ENCODE measurements around the gene CACNG7.
A peak's percentile ranks its signal among the peaks of the same experiment; 100 is the strongest.

The CACNG7 gene

GRCh38 chr19:53977991-53978731, 69.1 kb downstream of the CACNG7 start:
- peaks cover 0 to 26% of the 10 kb centered on the region in 2 donors for H3K4me1 ChIP-seq (ENCODE audit: control insufficient read depth in 1 of 2, insufficient read depth in 2 of 2, low read length in 2 of 2)
- H3K36me3 ChIP-seq (ENCODE audit: control insufficient read depth in 1 of 2, insufficient read depth in 2 of 2, low read length in 2 of 2): no peaks in the 10 kb centered on the region
- H3K9me3 ChIP-seq (ENCODE audit: control insufficient read depth in 1 of 2, low read length in 2 of 2): no peaks in the 10 kb centered on the region
- H3K27me3 ChIP-seq (ENCODE audit: low read depth, low read length): peaks cover 30% of the 10 kb centered on the region
- no peak overlapping the region for H3K27ac ChIP-seq (ENCODE audit: low read length)
- peak overlapping the region in 1 of 2 donors; percentile 36 for H3K4me3 ChIP-seq (ENCODE audit: low read depth in 1 of 2, low read length in 2 of 2)

GRCh38 chr19:53978975-53979801, 70.1 kb downstream of the CACNG7 start:
- no peaks in the 10 kb centered on the region for H3K36me3 ChIP-seq (ENCODE audit: control insufficient read depth in 1 of 2, insufficient read depth in 2 of 2, low read length in 2 of 2)
- no peaks in the 10 kb centered on the region for H3K9me3 ChIP-seq (ENCODE audit: control insufficient read depth in 1 of 2, low read length in 2 of 2)
- H3K27me3 ChIP-seq (ENCODE audit: low read depth, low read length): peaks cover 30% of the 10 kb centered on the region
- peaks cover 0 to 26% of the 10 kb centered on the region in 2 donors for H3K4me1 ChIP-seq (ENCODE audit: control insufficient read depth in 1 of 2, insufficient read depth in 2 of 2, low read length in 2 of 2)
- peak overlapping the region in 1 of 2 donors; percentile 50 for H3K4me3 ChIP-seq (ENCODE audit: low read depth in 1 of 2, low read length in 2 of 2)
- H3K27ac ChIP-seq (ENCODE audit: low read length): no peak overlapping the region

- Histone ChIP-seq H3K27me3 (ENCODE audit: low read depth, low read length) (peaks cover 30% of the 10 kb centered on the region), H3K4me1 (ENCODE audit: control insufficient read depth in 1 of 2, insufficient read depth in 2 of 2, low read length in 2 of 2) (peaks cover 0 to 26% of the 10 kb centered on the region in 2 donors), H3K27ac (ENCODE audit: low read length) (no peak overlapping the region), H3K9me3 (ENCODE audit: control insufficient read depth in 1 of 2, low read length in 2 of 2) (no peaks in the 10 kb centered on the region), H3K4me3 (ENCODE audit: low read depth in 1 of 2, low read length in 2 of 2) (peak overlapping the region in 1 of 2 donors; percentile 50), H3K36me3 (ENCODE audit: control insufficient read depth in 1 of 2, insufficient read depth in 2 of 2, low read length in 2 of 2) (no peaks in the 10 kb centered on the region)
These were observed 71.7 kb downstream of the CACNG7 start for GRCh38 chr19:53980539-53981375.

GRCh38 chr19:53981376-53981951, 72.4 kb downstream of the CACNG7 start:
- Histone ChIP-seq H3K27me3 (ENCODE audit: low read depth, low read length) (peaks cover 30% of the 10 kb centered on the region), H3K9me3 (ENCODE audit: control insufficient read depth in 1 of 2, low read length in 2 of 2) (no peaks in the 10 kb centered on the region), H3K4me1 (ENCODE audit: control insufficient read depth in 1 of 2, insufficient read depth in 2 of 2, low read length in 2 of 2) (peaks cover 0 to 26% of the 10 kb centered on the region in 2 donors), H3K4me3 (ENCODE audit: low read depth in 1 of 2, low read length in 2 of 2) (no peak overlapping the region), H3K27ac (ENCODE audit: low read length) (no peak overlapping the region), H3K36me3 (ENCODE audit: control insufficient read depth in 1 of 2, insufficient read depth in 2 of 2, low read length in 2 of 2) (no peaks in the 10 kb centered on the region)

GRCh38 chr19:53982001-53982451, 72.9 kb downstream of the CACNG7 start:
- H3K27me3 ChIP-seq (ENCODE audit: low read depth, low read length): peaks cover 30% of the 10 kb centered on the region
- peaks cover 0 to 26% of the 10 kb centered on the region in 2 donors for H3K4me1 ChIP-seq (ENCODE audit: control insufficient read depth in 1 of 2, insufficient read depth in 2 of 2, low read length in 2 of 2)
- H3K4me3 ChIP-seq (ENCODE audit: low read depth in 1 of 2, low read length in 2 of 2): peak overlapping the region in 1 of 2 donors; percentile 45
- H3K9me3 ChIP-seq (ENCODE audit: control insufficient read depth in 1 of 2, low read length in 2 of 2): no peaks in the 10 kb centered on the region
- no peak overlapping the region for H3K27ac ChIP-seq (ENCODE audit: low read length)
- no peaks in the 10 kb centered on the region for H3K36me3 ChIP-seq (ENCODE audit: control insufficient read depth in 1 of 2, insufficient read depth in 2 of 2, low read length in 2 of 2)

GRCh38 chr19:53982611-53983010, 73.5 kb downstream of the CACNG7 start:
- H3K4me1 ChIP-seq (ENCODE audit: control insufficient read depth in 1 of 2, insufficient read depth in 2 of 2, low read length in 2 of 2): peaks cover 0 to 25% of the 10 kb centered on the region in 2 donors
- H3K36me3 ChIP-seq (ENCODE audit: control insufficient read depth in 1 of 2, insufficient read depth in 2 of 2, low read length in 2 of 2): no peaks in the 10 kb centered on the region
- H3K27me3 ChIP-seq (ENCODE audit: low read depth, low read length): peaks cover 30% of the 10 kb centered on the region
- H3K4me3 ChIP-seq (ENCODE audit: low read depth in 1 of 2, low read length in 2 of 2): no peak overlapping the region
- H3K9me3 ChIP-seq (ENCODE audit: control insufficient read depth in 1 of 2, low read length in 2 of 2): no peaks in the 10 kb centered on the region
- H3K27ac ChIP-seq (ENCODE audit: low read length): no peak overlapping the region

- H3K27me3 ChIP-seq (ENCODE audit: low read depth, low read length): peaks cover 24% of the 10 kb centered on the region
- H3K4me3 ChIP-seq (ENCODE audit: low read depth in 1 of 2, low read length in 2 of 2): no peak overlapping the region
These were observed 74.6 kb downstream of the CACNG7 start for GRCh38 chr19:53983457-53984289.

GRCh38 chr19:53985863-53986262, 76.8 kb downstream of the CACNG7 start:
- no peak overlapping the region for H3K27ac ChIP-seq (ENCODE audit: low read length)
- no peaks in the 10 kb centered on the region for H3K36me3 ChIP-seq (ENCODE audit: control insufficient read depth in 1 of 2, insufficient read depth in 2 of 2, low read length in 2 of 2)
- no peak overlapping the region for H3K4me3 ChIP-seq (ENCODE audit: low read depth in 1 of 2, low read length in 2 of 2)
- H3K27me3 ChIP-seq (ENCODE audit: low read depth, low read length): peaks cover 7% of the 10 kb centered on the region
- no peaks in the 10 kb centered on the region for H3K4me1 ChIP-seq (ENCODE audit: control insufficient read depth in 1 of 2, insufficient read depth in 2 of 2, low read length in 2 of 2)
- H3K9me3 ChIP-seq (ENCODE audit: control insufficient read depth in 1 of 2, low read length in 2 of 2): no peaks in the 10 kb centered on the region

More at GRCh38 chr19:53983457-53984289, 74.6 kb downstream of the CACNG7 start:
- Histone ChIP-seq H3K27ac (ENCODE audit: low read length) (no peak overlapping the region), H3K36me3 (ENCODE audit: control insufficient read depth in 1 of 2, insufficient read depth in 2 of 2, low read length in 2 of 2) (no peaks in the 10 kb centered on the region), H3K9me3 (ENCODE audit: control insufficient read depth in 1 of 2, low read length in 2 of 2) (no peaks in the 10 kb centered on the region), H3K4me1 (ENCODE audit: control insufficient read depth in 1 of 2, insufficient read depth in 2 of 2, low read length in 2 of 2) (peaks cover 0 to 16% of the 10 kb centered on the region in 2 donors)

GRCh38 chr19:53988981-53989380, 79.9 kb downstream of the CACNG7 start:
- Histone ChIP-seq H3K27me3 (ENCODE audit: low read depth, low read length) (peaks cover 23% of the 10 kb centered on the region), H3K9me3 (ENCODE audit: control insufficient read depth in 1 of 2, low read length in 2 of 2) (no peaks in the 10 kb centered on the region), H3K4me1 (ENCODE audit: control insufficient read depth in 1 of 2, insufficient read depth in 2 of 2, low read length in 2 of 2) (peaks cover 0 to 11% of the 10 kb centered on the region in 2 donors), H3K27ac (ENCODE audit: low read length) (no peak overlapping the region), H3K36me3 (ENCODE audit: control insufficient read depth in 1 of 2, insufficient read depth in 2 of 2, low read length in 2 of 2) (no peaks in the 10 kb centered on the region), H3K4me3 (ENCODE audit: low read depth in 1 of 2, low read length in 2 of 2) (no peak overlapping the region)
